HG02759 (cell line): Measurements from ENCODE around the gene ZNF423.

Experiments used
- ATAC-seq: cut with Tn5 transposase; IDR thresholded peaks from one replicate; pipeline ENCODE4 v1.9.1; 2021; ENCODE audit warnings: mild to moderate bottlenecking, moderate library complexity; ENCODE audit not compliant: unreplicated experiment

The ZNF423 gene

GRCh38 chr16:49545741-49546448 lies 310.0 kb downstream of the ZNF423 start:
- no peak for ATAC-seq

GRCh38 chr16:49545243-49545642 lies 310.7 kb downstream of the ZNF423 start:
- ATAC-seq, result no peak

GRCh38 chr16:49544828-49545227 lies 311.1 kb downstream of the ZNF423 start:
- no peak for ATAC-seq

GRCh38 chr16:49543631-49543946 lies 312.3 kb downstream of the ZNF423 start:
- no peak for ATAC-seq

GRCh38 chr16:49542946-49543630 lies 312.8 kb downstream of the ZNF423 start:
- no peak for ATAC-seq

- no peak for ATAC-seq
These were observed 313.5 kb downstream of the ZNF423 start for GRCh38 chr16:49542391-49542891.

- ATAC-seq, result no peak
These were observed 315.1 kb downstream of the ZNF423 start for GRCh38 chr16:49540836-49541235.

GRCh38 chr16:49539758-49540157 lies 316.2 kb downstream of the ZNF423 start:
- no peak for ATAC-seq

GRCh38 chr16:49537924-49538459 lies 317.9 kb downstream of the ZNF423 start:
- ATAC-seq, result no peak

GRCh38 chr16:49534901-49535610 lies 320.9 kb downstream of the ZNF423 start:
- no peak for ATAC-seq

- no peak for ATAC-seq
These were observed 322.5 kb downstream of the ZNF423 start for GRCh38 chr16:49533422-49533821.

GRCh38 chr16:49532873-49533272 lies 323.0 kb downstream of the ZNF423 start:
- no peak for ATAC-seq

- no peak for ATAC-seq
These were observed 323.7 kb downstream of the ZNF423 start for GRCh38 chr16:49531931-49532840.

- ATAC-seq, result no peak
These were observed 324.5 kb downstream of the ZNF423 start for GRCh38 chr16:49531425-49531824.

- ATAC-seq, result no peak
These were observed 325.4 kb downstream of the ZNF423 start for GRCh38 chr16:49530427-49530970.

GRCh38 chr16:49529411-49530045 lies 326.4 kb downstream of the ZNF423 start:
- no peak for ATAC-seq

- no peak for ATAC-seq
These were observed 327.0 kb downstream of the ZNF423 start for GRCh38 chr16:49528866-49529288.

GRCh38 chr16:49528060-49528865 lies 327.6 kb downstream of the ZNF423 start:
- ATAC-seq, result no peak

GRCh38 chr16:49527611-49528010 lies 328.3 kb downstream of the ZNF423 start:
- no peak for ATAC-seq
